ENCODE measurements around the gene LMO2. TPM values are rescaled to one million over a fixed set of nuclear protein-coding genes. Genes with fewer than 3 reads are reported as not detected.

Gene LMO2
- total RNA-seq, result 10 to 100 TPM in 5 of 7 donors, 1 to 10 TPM in 2; 6.9 to 18.6 (median 13.2) TPM
- polyA plus RNA-seq, result 10 to 100 TPM; 26.5 to 48.2 TPM
- long read RNA-seq, donor 1, partial matches to known transcripts, result 0 of 1 reads
- long read RNA-seq, donor 1, other reads (novel, unspliced or antisense), result 0 of 1 reads
- long read RNA-seq, donor 2, transcript LMO2-202 (3 exons, 1,687 nt), result major isoform, 9 of 19 reads
- long read RNA-seq, donor 2, partial matches to known transcripts, result 0 of 19 reads
- long read RNA-seq, donor 2, other reads (novel, unspliced or antisense), result 7 of 19 reads
- long read RNA-seq, donor 3, transcript LMO2-202 (3 exons, 1,687 nt), result major isoform, 15 of 30 reads
- long read RNA-seq, donor 3, partial matches to known transcripts, result 2 of 30 reads
- long read RNA-seq, donor 3, other reads (novel, unspliced or antisense), result 13 of 30 reads

- H3K27ac ChIP-seq, result no peak within 1 kb of the TSS
- WGBS, 3 donors, result 69 to 79% (median 77%) methylated on average over 9 of the region's 9 CpGs
- TF ChIP-seq POLR2A (IDR thresholded peaks at IDR 0.05) (no peak), EP300 (IDR thresholded peaks at IDR 0.05) (no peak)
- no peaks in the 10 kb centered on the region for H3K4me1 ChIP-seq (ENCODE audit: insufficient read depth)
- intact Hi-C loops (cut with DNase I), result no loop called here
- H3K9me3 ChIP-seq, result no peaks in the 10 kb centered on the region
- H3K36me3 ChIP-seq, result no peaks in the 10 kb centered on the region
- DNase-seq, result no peak
- no peaks in the 10 kb centered on the region for H3K27me3 ChIP-seq
- H3K4me3 ChIP-seq, result no peak within 1 kb of the TSS
Observed at GRCh38 chr11:33891714-33892327, at the start of gene LMO2. TSS of gene LMO2 (minus strand) at chr11:33892076. CDS start at chr11:33869716, 22,360 bp downstream.

- intact Hi-C loops (cut with DNase I), result no loop called here
- no peaks in the 10 kb centered on the region for H3K4me1 ChIP-seq (ENCODE audit: insufficient read depth)
- no peak for TF ChIP-seq EP300 (IDR thresholded peaks at IDR 0.05)
- no peak for TF ChIP-seq CTCF (IDR thresholded peaks at IDR 0.05)
- TF ChIP-seq POLR2A (IDR thresholded peaks at IDR 0.05), result no peak
- no peaks in the 10 kb centered on the region for H3K36me3 ChIP-seq
- no peaks in the 10 kb centered on the region for H3K27me3 ChIP-seq
- DNase-seq, result no peak
- no peak overlapping the region for H3K27ac ChIP-seq
- 60 to 78% (median 71%) methylated on average over 2 of the region's 2 CpGs for WGBS, 3 donors
- H3K4me3 ChIP-seq, result no peak overlapping the region
- H3K9me3 ChIP-seq, result no peaks in the 10 kb centered on the region
Observed at GRCh38 chr11:33940538-33940815, 48.6 kb upstream of the LMO2 start.

GRCh38 chr11:33936725-33937604 is 45.1 kb upstream of the LMO2 start:
- intact Hi-C loops (cut with DNase I), result no loop called here
- peak in 3 of 5 donors; percentile 26 to 59 (median 39) for DNase-seq
- TF ChIP-seq EP300 (IDR thresholded peaks at IDR 0.05) (no peak), POLR2A (IDR thresholded peaks at IDR 0.05) (no peak), CTCF (IDR thresholded peaks at IDR 0.05) (no peak)
- Histone ChIP-seq H3K9me3 (no peaks in the 10 kb centered on the region), H3K27me3 (no peaks in the 10 kb centered on the region), H3K36me3 (no peaks in the 10 kb centered on the region), H3K27ac (no peak overlapping the region), H3K4me3 (no peak overlapping the region), H3K4me1 (ENCODE audit: insufficient read depth) (no peaks in the 10 kb centered on the region)
- WGBS, 3 donors, result 16 to 18% (median 17%) methylated on average over 15 of the region's 15 CpGs

DNA sequence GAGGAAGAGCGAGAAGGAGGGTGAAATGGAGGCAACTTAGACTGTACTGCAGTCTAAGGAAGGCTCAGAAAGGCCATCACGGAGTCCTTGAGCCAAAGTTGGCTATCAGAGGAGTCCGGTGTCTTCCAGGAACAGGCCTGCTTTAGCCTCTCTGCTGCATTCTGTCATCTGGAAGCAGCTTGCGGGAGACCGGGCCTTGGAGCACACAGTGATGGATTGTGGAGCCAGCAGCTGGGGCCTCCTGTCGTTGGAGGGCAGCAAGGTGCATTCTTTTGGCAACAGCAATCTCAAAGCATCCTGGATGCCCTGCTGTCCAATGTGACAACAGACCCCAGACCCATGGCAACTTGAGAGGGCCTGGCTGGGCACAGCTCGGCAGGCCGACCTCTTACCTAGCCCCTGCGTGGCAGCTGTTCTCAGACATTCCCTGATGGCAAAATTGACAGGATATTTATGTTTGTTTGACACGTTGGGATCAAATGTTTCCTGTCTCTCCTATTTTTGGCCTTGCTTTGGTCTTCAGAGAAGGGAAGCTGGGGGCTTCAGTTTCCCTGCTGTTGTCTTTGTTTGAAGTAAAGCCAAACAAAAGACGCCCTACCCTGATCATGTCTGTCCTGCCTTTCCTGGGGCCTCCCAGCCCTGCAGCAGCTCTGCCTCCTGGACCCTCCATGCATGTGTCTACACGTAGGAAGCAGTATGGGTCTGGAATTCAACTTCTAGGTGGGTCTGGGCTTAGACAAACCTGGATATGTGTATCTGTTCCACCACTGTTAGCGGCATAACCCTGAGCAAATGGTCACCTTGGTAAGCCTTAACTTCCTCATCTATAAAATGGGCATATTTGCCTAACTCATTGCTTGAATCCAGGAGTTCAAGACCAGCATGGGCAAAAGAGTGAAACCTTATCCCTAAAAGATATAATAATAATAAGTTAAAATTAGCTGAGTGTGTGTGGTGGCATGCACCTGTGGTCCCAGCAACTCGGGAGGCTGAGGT is 43.9 kb upstream of the LMO2 start:
- no peak overlapping the region for H3K4me3 ChIP-seq
- no peak for DNase-seq
- TF ChIP-seq CTCF (IDR thresholded peaks at IDR 0.05) (no peak), POLR2A (IDR thresholded peaks at IDR 0.05) (no peak), EP300 (IDR thresholded peaks at IDR 0.05) (no peak)
- no peaks in the 10 kb centered on the region for H3K27me3 ChIP-seq
- H3K9me3 ChIP-seq, result no peaks in the 10 kb centered on the region
- intact Hi-C loops (cut with DNase I), result no loop called here
- no peaks in the 10 kb centered on the region for H3K4me1 ChIP-seq (ENCODE audit: insufficient read depth)
- H3K27ac ChIP-seq, result no peak overlapping the region
- H3K36me3 ChIP-seq, result no peaks in the 10 kb centered on the region
- WGBS, 3 donors, result 56 to 74% (median 61%) methylated on average over 14 of the region's 14 CpGs
